Keratinocyte (primary cell): ENCODE measurements around the gene FMN1.
A peak's percentile ranks its signal among the peaks of the same experiment; 100 is the strongest.

Experiments
- CTCF ChIP-seq, 3 experiments: IDR thresholded peaks in 1 of 3; conservative IDR thresholded peaks in 1 of 3; optimal IDR thresholded peaks in 1 of 3; 2 replicates in 2 of 3; 3 replicates in 1 of 3; pipeline versions ENCODE3 to v1.5.1; 2011; ENCODE audit warnings: low read length in 3 of 3, mild to moderate bottlenecking in 3 of 3, moderate library complexity in 2 of 3, control low read depth in 1 of 3, inconsistent platforms in 1 of 3; ENCODE audit not compliant: insufficient read depth in 2 of 3; ENCODE audit errors: extremely low read depth in 1 of 3
- EZH2 ChIP-seq: IDR thresholded peaks from one replicate; pipeline ENCODE4 v1.6.1; 2012; ENCODE audit warnings: inconsistent platforms, mild to moderate bottlenecking, low read length, moderate library complexity

GRCh38 chr15:32936283-32936918 lies 258.1 kb downstream of the FMN1 start:
- TF ChIP-seq CTCF (optimal IDR thresholded peaks at IDR 0.05 in 1 of 3, IDR thresholded peaks at IDR 0.05 in 1 of 3, conservative IDR thresholded peaks at IDR 0.05 in 1 of 3; ENCODE audit: extremely low read depth in 1 of 3, insufficient read depth in 2 of 3, low read length in 3 of 3) (peak; percentile 37 to 72 (median 62)), EZH2 (no peak)
